CD14-positive monocyte (primary cell): ENCODE results near the gene BEGAIN. TPM values are rescaled to one million over a fixed set of nuclear protein-coding genes. Genes with fewer than 3 reads are reported as not detected.

Experiments
- DNase-seq, 3 donors: peaks; one replicate each; pipeline ENCODE4 v3.0.0-alpha.2; 2011 to 2022
- H2AFZ ChIP-seq: 2 replicates; pipeline ENCODE4 v1.6.0; 2012; ENCODE audit warnings: mild to moderate bottlenecking, low read depth, low read length, inconsistent platforms; ENCODE audit not compliant: insufficient read depth, poor library complexity, severe bottlenecking
- H3K27ac ChIP-seq, 2 donors: 1 replicate in 1 of 2; 2 replicates in 1 of 2; pipeline ENCODE4 v1.5.1; 2012 to 2013; ENCODE audit warnings: low read length in 2 of 2, control low read depth in 1 of 2, inconsistent platforms in 1 of 2, low read depth in 1 of 2, mild to moderate bottlenecking in 1 of 2
- H3K27me3 ChIP-seq, 2 donors: one replicate each; pipeline versions ENCODE4 v1.6.0 to v1.6.1; 2011 to 2013; ENCODE audit warnings: low read length in 2 of 2; ENCODE audit not compliant: control insufficient read depth in 2 of 2, insufficient read depth in 2 of 2
- H3K36me3 ChIP-seq, 2 donors: replicated peaks in 1 of 2; 1 replicate in 1 of 2; 2 replicates in 1 of 2; pipeline versions ENCODE4 v1.5.1 to v1.6.1; 2012 to 2013; ENCODE audit warnings: low read length in 2 of 2, control low read depth in 1 of 2, inconsistent platforms in 1 of 2, mild to moderate bottlenecking in 1 of 2; ENCODE audit not compliant: insufficient read depth in 2 of 2, control insufficient read depth in 1 of 2
- H3K4me1 ChIP-seq, 2 donors: 1 replicate in 1 of 2; 2 replicates in 1 of 2; pipeline versions ENCODE4 v1.5.1 to v1.6.1; 2012 to 2013; ENCODE audit warnings: low read length in 2 of 2, control low read depth in 1 of 2, inconsistent platforms in 1 of 2, mild to moderate bottlenecking in 1 of 2, moderate library complexity in 1 of 2; ENCODE audit not compliant: insufficient read depth in 2 of 2, control insufficient read depth in 1 of 2
- H3K4me2 ChIP-seq: replicated peaks from 2 replicates; pipeline ENCODE3; 2012; ENCODE audit warnings: low read length, moderate library complexity, mild to moderate bottlenecking; ENCODE audit not compliant: poor library complexity, severe bottlenecking; ENCODE audit errors: extremely low read depth
- H3K4me3 ChIP-seq, 3 experiments: fragments of 200-600 bp in 1 of 3; sonication (generic) in 1 of 3; replicated peaks in 1 of 3; 1 replicate in 2 of 3; 2 replicates in 1 of 3; pipeline ENCODE4 v1.5.1; 2011 to 2013; ENCODE audit warnings: low read length in 3 of 3, mild to moderate bottlenecking in 3 of 3, control low read depth in 2 of 3, low read depth in 2 of 3, inconsistent platforms in 1 of 3, moderate library complexity in 1 of 3
- H3K79me2 ChIP-seq: 2 replicates; pipeline ENCODE4 v1.6.0; 2012; ENCODE audit warnings: mild to moderate bottlenecking, control low read depth, inconsistent platforms, low read length, moderate library complexity; ENCODE audit not compliant: insufficient read depth
- H3K9ac ChIP-seq: 2 replicates; pipeline ENCODE4 v1.6.0; 2017; ENCODE audit warnings: low read length, mild to moderate bottlenecking; ENCODE audit not compliant: insufficient read depth, poor library complexity, severe bottlenecking
- H3K9me3 ChIP-seq, 2 donors: replicated peaks in 1 of 2; 1 replicate in 1 of 2; 2 replicates in 1 of 2; pipeline versions ENCODE4 v1.5.1 to v1.6.1; 2012 to 2013; ENCODE audit warnings: low read length in 2 of 2, control low read depth in 1 of 2; ENCODE audit not compliant: control insufficient read depth in 1 of 2, insufficient read depth in 1 of 2
- H4K20me1 ChIP-seq: 2 replicates; pipeline ENCODE4 v1.6.0; 2012; ENCODE audit warnings: mild to moderate bottlenecking, low read length, control low read depth, moderate library complexity; ENCODE audit not compliant: insufficient read depth
- H3K27ac Mint-ChIP-seq, 7 donors: one replicate each; pipeline ENCODE4 v1.8.0; 2020; ENCODE audit warnings: mild to moderate bottlenecking in 7 of 7, mixed read lengths in 7 of 7, moderate library complexity in 6 of 7, inconsistent platforms in 2 of 7
- H3K27me3 Mint-ChIP-seq, 3 donors: one replicate each; pipeline ENCODE4 v1.8.0; 2021 to 2022; ENCODE audit warnings: low read depth in 3 of 3, mild to moderate bottlenecking in 3 of 3, mixed read lengths in 3 of 3, moderate library complexity in 3 of 3, inconsistent platforms in 1 of 3
- H3K36me3 Mint-ChIP-seq, 2 donors: one replicate each; pipeline ENCODE4 v1.8.0; 2020; ENCODE audit warnings: mixed read lengths in 2 of 2, inconsistent platforms in 1 of 2, mild to moderate bottlenecking in 1 of 2
- H3K4me1 Mint-ChIP-seq: one replicate; pipeline ENCODE4 v1.8.0; 2020; ENCODE audit warnings: mild to moderate bottlenecking, mixed read lengths
- H3K4me3 Mint-ChIP-seq, 2 donors: one replicate each; pipeline ENCODE4 v1.8.0; 2020; ENCODE audit warnings: mild to moderate bottlenecking in 2 of 2, mixed read lengths in 2 of 2, moderate library complexity in 1 of 2
- H3K9me3 Mint-ChIP-seq, 7 donors: one replicate each; pipeline ENCODE4 v1.8.0; 2020 to 2022; ENCODE audit warnings: mixed read lengths in 7 of 7, mild to moderate bottlenecking in 6 of 7, moderate library complexity in 6 of 7, inconsistent platforms in 2 of 7
- WGBS: methylation state at CpG from one replicate; pipeline ENCODE4 v1.1.5; 2013; ENCODE audit warnings: missing lambda C conversion rate; ENCODE audit not compliant: insufficient coverage; 5-methylcytosine and 5-hydroxymethylcytosine counted together
- intact Hi-C, 2 donors: fragments of 100-400 bp; cut with micrococcal nuclease; formaldehyde crosslinking; loops; one replicate each; pipeline versions ENCODE4 v1.15.0 to v1.15.1; 2023
- polyA plus RNA-seq, 3 donors: library from polyadenylated mRNA; depleted of rRNA in 1 of 3; unstranded in 2 of 3; stranded (reverse) in 1 of 3; fragments of 300-500 nt in 2 of 3; fragments of >200 nt in 1 of 3; fragmentation: Illumina TruSeq in 2 of 3; gene quantifications; 1 replicate in 2 of 3; 2 replicates in 1 of 3; pipeline ENCODE4 v1.2.3, GENCODE V29; 2012 to 2021
- TF ChIP-seq, protein P1 (sequence below): fragments of 200-600 bp; IDR thresholded peaks from one replicate; pipeline ENCODE4 v1.8.0; 2022; ENCODE audit warnings: antibody characterized with exemption, mild to moderate bottlenecking

The BEGAIN gene
- polyA plus RNA-seq, 3 donors: 0.25 to 0.45 TPM; not detected in 1

- Histone ChIP-seq H3K4me2 (no peak overlapping the region), H3K4me3 (no peak overlapping the region), H3K9ac (no peak overlapping the region), H4K20me1 (no peaks in the 10 kb centered on the region), H3K9me3 (no peaks in the 10 kb centered on the region), H3K27me3 (peaks cover 16 to 36% of the 10 kb centered on the region in 2 donors), H3K4me1 (peaks cover 8 to 10% of the 10 kb centered on the region in 2 donors), H2AFZ (no peak overlapping the region), H3K36me3 (no peaks in the 10 kb centered on the region), H3K27ac (no peak overlapping the region), H3K79me2 (no peaks in the 10 kb centered on the region)
- 93% methylated on average over 14 of the region's 14 CpGs for WGBS
- TF ChIP-seq, protein P1, sequence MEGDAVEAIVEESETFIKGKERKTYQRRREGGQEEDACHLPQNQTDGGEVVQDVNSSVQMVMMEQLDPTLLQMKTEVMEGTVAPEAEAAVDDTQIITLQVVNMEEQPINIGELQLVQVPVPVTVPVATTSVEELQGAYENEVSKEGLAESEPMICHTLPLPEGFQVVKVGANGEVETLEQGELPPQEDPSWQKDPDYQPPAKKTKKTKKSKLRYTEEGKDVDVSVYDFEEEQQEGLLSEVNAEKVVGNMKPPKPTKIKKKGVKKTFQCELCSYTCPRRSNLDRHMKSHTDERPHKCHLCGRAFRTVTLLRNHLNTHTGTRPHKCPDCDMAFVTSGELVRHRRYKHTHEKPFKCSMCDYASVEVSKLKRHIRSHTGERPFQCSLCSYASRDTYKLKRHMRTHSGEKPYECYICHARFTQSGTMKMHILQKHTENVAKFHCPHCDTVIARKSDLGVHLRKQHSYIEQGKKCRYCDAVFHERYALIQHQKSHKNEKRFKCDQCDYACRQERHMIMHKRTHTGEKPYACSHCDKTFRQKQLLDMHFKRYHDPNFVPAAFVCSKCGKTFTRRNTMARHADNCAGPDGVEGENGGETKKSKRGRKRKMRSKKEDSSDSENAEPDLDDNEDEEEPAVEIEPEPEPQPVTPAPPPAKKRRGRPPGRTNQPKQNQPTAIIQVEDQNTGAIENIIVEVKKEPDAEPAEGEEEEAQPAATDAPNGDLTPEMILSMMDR: no peak
- no peak overlapping the region for H3K4me3 Mint-ChIP-seq
- peak overlapping the region in 1 of 7 donors; percentile 70 for H3K27ac Mint-ChIP-seq
- intact Hi-C loops: no loop called here
- DNase-seq: no peak
- H3K9me3 Mint-ChIP-seq: peaks cover 0 to 4% (median 0%) of the 10 kb centered on the region in 7 donors
- H3K27me3 Mint-ChIP-seq: peaks cover 25 to 49% (median 42%) of the 10 kb centered on the region in 3 donors
- no peaks in the 10 kb centered on the region for H3K36me3 Mint-ChIP-seq
- H3K4me1 Mint-ChIP-seq: peaks cover 5% of the 10 kb centered on the region
Observed at GRCh38 chr14:100590726-100591452, 3.7 kb upstream of the BEGAIN start.

GRCh38 chr14:100589760-100590469, 2.7 kb upstream of the BEGAIN start:
- no peak overlapping the region for H3K4me3 ChIP-seq
- Mint-ChIP-seq H3K36me3 (no peaks in the 10 kb centered on the region), H3K27me3 (peaks cover 31 to 56% (median 48%) of the 10 kb centered on the region in 3 donors), H3K4me1 (peaks cover 5% of the 10 kb centered on the region), H3K4me3 (no peak overlapping the region), H3K9me3 (peaks cover 0 to 4% (median 0%) of the 10 kb centered on the region in 7 donors), H3K27ac (peak overlapping the region in 1 of 7 donors; percentile 47)
- H3K27me3 ChIP-seq: peaks cover 16 to 42% of the 10 kb centered on the region in 2 donors
- H3K27ac ChIP-seq: no peak overlapping the region
- TF ChIP-seq, protein P1: no peak
- H2AFZ ChIP-seq: no peak overlapping the region
- no peaks in the 10 kb centered on the region for H4K20me1 ChIP-seq
- H3K9ac ChIP-seq: no peak overlapping the region
- intact Hi-C loops: no loop called here
- no peak overlapping the region for H3K4me2 ChIP-seq
- H3K36me3 ChIP-seq: no peaks in the 10 kb centered on the region
- no peaks in the 10 kb centered on the region for H3K79me2 ChIP-seq
- WGBS: 85% methylated on average over 5 of the region's 8 CpGs
- H3K4me1 ChIP-seq: peaks cover 8 to 10% of the 10 kb centered on the region in 2 donors
- H3K9me3 ChIP-seq: no peaks in the 10 kb centered on the region
- DNase-seq: no peak
